GM12878 (cell line): Measurements from ENCODE around the gene RPL10. TPM values are rescaled to one million over a fixed set of nuclear protein-coding genes. Genes with fewer than 3 reads are reported as not detected.
A peak's percentile ranks its signal among the peaks of the same experiment; 100 is the strongest.

Experiments
- ATAC-seq: fragments of 200-7000 bp; cut with Tn5 transposase; 3 replicates; pipeline ENCODE4 v1.9.1; 2020; ENCODE audit warnings: mild to moderate bottlenecking, moderate library complexity
- BruUV-seq: library from RNA; stranded (reverse); fragments of 400-500 nt; replicated peaks from 2 replicates; lab custom pipeline; 2021; lab: Mats Ljungman, UMichigan
- CTCF ChIA-PET: fragments of 300-600 bp; sonication (Branson Sonifier 250); formaldehyde crosslinking; extraction: SDS; loops from one replicate; lab custom pipeline; 2021; ENCODE audit warnings: inconsistent platforms; lab: Yijun Ruan, JAX
- POLR2A ChIA-PET: fragments of 350-600 bp; formaldehyde crosslinking; extraction: SDS; loops from one replicate; lab custom pipeline; 2021; ENCODE audit warnings: inconsistent platforms; lab: Charles Lee
- RAD21 ChIA-PET: fragments of 300-600 bp; sonication (Branson Sonifier 250); formaldehyde crosslinking; loops from one replicate; lab custom pipeline; 2023; ENCODE audit warnings: antibody characterized with exemption; ENCODE audit not compliant: unreplicated experiment; lab: Charles Lee
- SMC1A ChIA-PET: fragments of 300-600 bp; sonication (Branson Sonifier 250); formaldehyde crosslinking; loops from one replicate; lab custom pipeline; 2023; ENCODE audit not compliant: unreplicated experiment, uncharacterized antibody; lab: Charles Lee
- DNase-seq: peaks from one replicate; pipeline ENCODE4 v3.0.0-alpha.2; 2011; ENCODE audit warnings: low read depth, low spot score
- FAIRE-seq: peaks from 3 replicates; lab custom pipeline; 2011; peaks lifted over from hg19 to GRCh38; lab: Jason Lieb, UNC
- H2AFZ ChIP-seq: 2 replicates; pipeline ENCODE4 v1.6.0; 2011; ENCODE audit warnings: low read depth, low read length, control low read depth; ENCODE audit not compliant: control insufficient read depth
- H3K27ac ChIP-seq: 2 replicates; pipeline ENCODE4 v1.5.1; 2011; ENCODE audit warnings: control low read depth; ENCODE audit not compliant: control insufficient read depth, insufficient read depth
- H3K27me3 ChIP-seq, 2 experiments: replicated peaks in 1 of 2; 2 replicates each; pipeline versions ENCODE4 v1.6.0 to v1.6.1; 2011; ENCODE audit warnings: low read length in 1 of 2; ENCODE audit not compliant: control insufficient read depth in 2 of 2, insufficient read depth in 2 of 2
- H3K36me3 ChIP-seq, 2 experiments: 2 replicates each; pipeline ENCODE4 v1.5.1; 2011; ENCODE audit warnings: low read length in 1 of 2; ENCODE audit not compliant: control insufficient read depth in 2 of 2, insufficient read depth in 2 of 2
- H3K4me1 ChIP-seq: 2 replicates; pipeline ENCODE4 v1.6.1; 2011; ENCODE audit warnings: mild to moderate bottlenecking, low read length, moderate library complexity, mixed read lengths; ENCODE audit not compliant: control insufficient read depth, insufficient read depth
- H3K4me2 ChIP-seq: 2 replicates; pipeline ENCODE4 v1.6.0; 2011; ENCODE audit warnings: control low read depth; ENCODE audit not compliant: control insufficient read depth, insufficient read depth
- H3K4me3 ChIP-seq: fragments of 200-600 bp; sonication (generic); 2 replicates; pipeline ENCODE4 v1.5.1; 2016
- H3K79me2 ChIP-seq: 2 replicates; pipeline ENCODE4 v1.6.0; 2011; ENCODE audit warnings: low read length; ENCODE audit not compliant: control insufficient read depth, insufficient read depth
- H3K9ac ChIP-seq: 2 replicates; pipeline ENCODE4 v1.8.0; 2011; ENCODE audit warnings: low read length, control low read depth, mixed read lengths; ENCODE audit not compliant: control insufficient read depth, insufficient read depth
- H3K9me3 ChIP-seq: replicated peaks from 3 replicates; pipeline ENCODE4 v1.5.1; 2011; ENCODE audit warnings: mild to moderate bottlenecking, low read length; ENCODE audit not compliant: control insufficient read depth, insufficient read depth
- H4K20me1 ChIP-seq: 2 replicates; pipeline ENCODE4 v1.6.0; 2011; ENCODE audit not compliant: control insufficient read depth, insufficient read depth
- ATF7 ChIP-seq: fragments of 450-650 bp; IDR thresholded peaks from 2 replicates; pipeline ENCODE4 v1.6.1; 2016; ENCODE audit warnings: low read depth, mild to moderate bottlenecking
- BMI1 ChIP-seq: fragments of 450-650 bp; IDR thresholded peaks from 2 replicates; pipeline ENCODE4 v1.6.1; 2016; ENCODE audit warnings: mild to moderate bottlenecking, moderate library complexity, borderline replicate concordance
- FOS ChIP-seq: IDR thresholded peaks from 3 replicates; pipeline ENCODE4 v1.6.1; 2011; ENCODE audit warnings: borderline replicate concordance; ENCODE audit not compliant: insufficient read length; ENCODE audit errors: extremely low read depth
- MTA2 ChIP-seq: fragments of 450-650 bp; IDR thresholded peaks from 2 replicates; pipeline ENCODE4 v1.6.1; 2016; ENCODE audit warnings: low read depth, mild to moderate bottlenecking, moderate library complexity
- SPI1 ChIP-seq: IDR thresholded peaks from 2 replicates; pipeline ENCODE4 v1.6.1; 2011; ENCODE audit warnings: low read depth, mild to moderate bottlenecking, low read length, moderate library complexity, borderline replicate concordance; ENCODE audit not compliant: insufficient read depth
- SUZ12 ChIP-seq: fragments of 200-600 bp; sonication (generic); IDR thresholded peaks from one replicate; pipeline ENCODE4 v1.6.1; 2018; ENCODE audit warnings: antibody characterized with exemption, mild to moderate bottlenecking; ENCODE audit not compliant: unreplicated experiment
- WGBS: methylation state at CpG from one replicate; pipeline ENCODE4 v1.1.6; 2016; ENCODE audit warnings: low lambda C conversion rate; ENCODE audit not compliant: insufficient replicate concordance, insufficient coverage; ENCODE audit errors: missing lambda C conversion rate; 5-methylcytosine and 5-hydroxymethylcytosine counted together
- in situ Hi-C: fragments of 300-500 bp; cut with MboI; formaldehyde crosslinking; loops from 9 replicates; pipeline ENCODE4 v1.14.3; 2018; ENCODE audit warnings: mixed read lengths
- intact Hi-C: fragments of 100-400 bp; cut with micrococcal nuclease; formaldehyde crosslinking; loops from one replicate; pipeline ENCODE4 v1.14.2; 2022; ENCODE audit not compliant: unreplicated experiment
- polyA plus RNA-seq, 11 experiments: library from polyadenylated mRNA; depleted of rRNA in 4 of 11; unstranded in 6 of 11; stranded (reverse) in 5 of 11; fragments of >200 nt; fragmentation: Nextera tagmentation in 4 of 11; fragmentation: Illumina TruSeq in 1 of 11; extraction: Ambion mirVana in 4 of 11; extraction: Trizol in 1 of 11; gene quantifications; 1 replicate in 1 of 11; 2 replicates in 10 of 11; pipeline versions ENCODE4 v1.2.1 to v1.2.3, GENCODE V29; 2011 to 2016; ENCODE audit warnings: inconsistent platforms in 2 of 11, missing spikeins in 2 of 11, low read depth in 1 of 11
- total RNA-seq, 4 experiments: library from RNA; depleted of rRNA in 3 of 4; stranded (reverse); fragments of >200 nt in 3 of 4; fragmentation: Illumina TruSeq in 1 of 4; extraction: Trizol in 1 of 4; gene quantifications; 2 replicates each; pipeline versions ENCODE4 v1.2.1 to v1.2.3, GENCODE V29; 2013 to 2021

RPL10 gene
- total and polyA plus RNA-seq, 10 of the 15 experiments (the other 5 are each of a cell fraction or from before 2014, with no cell fraction given) = 1,938 to 7,222 (median 4,494) TPM

GRCh38 chrX:154426916-154427770, 29.0 kb downstream of the RPL10 start:
- Histone ChIP-seq H2AFZ (no peak overlapping the region), H3K27me3 (no peaks in the 10 kb centered on the region), H3K9me3 (no peaks in the 10 kb centered on the region), H4K20me1 (no peaks in the 10 kb centered on the region), H3K79me2 (peaks cover 12% of the 10 kb centered on the region), H3K36me3 (no peaks in the 10 kb centered on the region), H3K4me2 (0 out of 2 replicates have a peak overlapping the region, but pooled peaks have one; percentile 26), H3K4me3 (no peak overlapping the region), H3K9ac (no peak overlapping the region), H3K4me1 (no peaks in the 10 kb centered on the region), H3K27ac (no peak overlapping the region)
- no TSS peak for BruUV-seq
- FAIRE-seq = no peak
- no peak for TF ChIP-seq MTA2
- TF ChIP-seq SUZ12 = no peak
- no peak for TF ChIP-seq ATF7
- no peak for TF ChIP-seq BMI1
- TF ChIP-seq SPI1 = peak; percentile 39; the same call in 1 of the 2 replicates
- TF ChIP-seq FOS = no peak
- in situ Hi-C loops (no loop called here), intact Hi-C loops (loop anchor here (10.0 kb wide), 1 partner anchor 52 kb away; the partner anchor contains the start of genes EMD and FLNA)
- SMC1A ChIA-PET = interaction anchor here (1.3 kb wide), 1 partner anchor 100 kb away, joined by 4 read pairs; no protein-coding TSS in a partner anchor
- DNase-seq = no peak
- POLR2A ChIA-PET = interaction anchor here (0.7 to 4.1 kb wide), 6 partner anchors 12 to 63 kb away, joined by 3 to 32 read pairs (median 6); partner anchors contain the start of genes RPL10, SLC10A3 and TAFAZZIN
- RAD21 ChIA-PET = interaction anchor here (2.0 kb wide), 1 partner anchor 15 kb away, joined by 9 read pairs; the partner anchor contains the start of gene TAFAZZIN
- no peak for ATAC-seq
- WGBS = 73% methylated on average over 12 of the region's 13 CpGs
- CTCF ChIA-PET = interaction anchor here (0.6 to 1.7 kb wide), 2 partner anchors 8 to 16 kb away, joined by 3 read pairs; no protein-coding TSS in a partner anchor
